CD4-positive, CD25-positive, alpha-beta regulatory T cell (primary cell): ENCODE measurements around the gene HSD17B14. TPM values are rescaled to one million over a fixed set of nuclear protein-coding genes. Genes with fewer than 3 reads are reported as not detected.
A peak's percentile ranks its signal among the peaks of the same experiment; 100 is the strongest.

Experiments used
- ATAC-seq, 2 donors: fragments of 150-1000 bp; cut with Tn5 transposase; one replicate each; pipeline ENCODE4 v1.10.0; 2021; ENCODE audit warnings: low read depth in 2 of 2, moderate number of reproducible peaks in 2 of 2, moderate library complexity in 1 of 2
- DNase-seq, 3 donors: peaks; one replicate each; pipeline versions ENCODE4 v3.0.0 to v3.0.0-alpha.2; 2012 to 2022; ENCODE audit warnings: mixed read lengths in 1 of 3
- H3K27ac ChIP-seq: one replicate; pipeline ENCODE4 v1.7.0; 2013; ENCODE audit warnings: mild to moderate bottlenecking, low read length; ENCODE audit not compliant: insufficient read depth, poor library complexity, severe bottlenecking
- H3K27me3 ChIP-seq: one replicate; pipeline ENCODE4 v1.7.0; 2013; ENCODE audit warnings: low read length; ENCODE audit not compliant: control insufficient read depth, insufficient read depth
- H3K36me3 ChIP-seq: one replicate; pipeline ENCODE4 v1.7.0; 2013; ENCODE audit warnings: mild to moderate bottlenecking, low read length, moderate library complexity; ENCODE audit not compliant: control insufficient read depth, insufficient read depth
- H3K4me1 ChIP-seq: 2 replicates; pipeline ENCODE4 v1.7.0; 2013; ENCODE audit warnings: mild to moderate bottlenecking, low read length; ENCODE audit not compliant: insufficient read depth, control insufficient read depth, poor library complexity, severe bottlenecking
- H3K4me3 ChIP-seq: one replicate; pipeline ENCODE4 v1.7.0; 2013; ENCODE audit warnings: low read depth, mild to moderate bottlenecking, low read length, moderate library complexity
- H3K9me3 ChIP-seq, 2 experiments: 1 replicate in 1 of 2; 2 replicates in 1 of 2; pipeline ENCODE4 v1.7.0; 2013; ENCODE audit warnings: low read length in 2 of 2, mild to moderate bottlenecking in 1 of 2, moderate library complexity in 1 of 2; ENCODE audit not compliant: control insufficient read depth in 2 of 2
- H3K27ac Mint-ChIP-seq, 3 donors: one replicate each; pipeline ENCODE4 v1.8.0; 2020 to 2022; ENCODE audit warnings: mild to moderate bottlenecking in 3 of 3, mixed read lengths in 3 of 3, moderate library complexity in 2 of 3
- H3K27me3 Mint-ChIP-seq: one replicate; pipeline ENCODE4 v1.8.0; 2022; ENCODE audit warnings: mild to moderate bottlenecking, mixed read lengths
- H3K36me3 Mint-ChIP-seq: one replicate; pipeline ENCODE4 v1.8.0; 2020; ENCODE audit warnings: mixed read lengths
- H3K4me1 Mint-ChIP-seq, 4 donors: one replicate each; pipeline ENCODE4 v1.8.0; 2020 to 2022; ENCODE audit warnings: mixed read lengths in 4 of 4, mild to moderate bottlenecking in 1 of 4
- H3K4me3 Mint-ChIP-seq, 4 donors: one replicate each; pipeline ENCODE4 v1.8.0; 2020 to 2022; ENCODE audit warnings: mild to moderate bottlenecking in 4 of 4, mixed read lengths in 4 of 4, moderate library complexity in 3 of 4
- H3K9me3 Mint-ChIP-seq, 7 donors: one replicate each; pipeline ENCODE4 v1.8.0; 2020 to 2022; ENCODE audit warnings: mixed read lengths in 7 of 7, mild to moderate bottlenecking in 3 of 7, moderate library complexity in 2 of 7
- polyA plus RNA-seq, 4 donors: library from polyadenylated mRNA; unstranded; fragments of 300-500 nt; fragmentation: Illumina TruSeq; gene quantifications; one replicate each; pipeline ENCODE4 v1.2.3, GENCODE V29; 2021
- total RNA-seq: library from RNA; stranded (reverse); gene quantifications from one replicate; pipeline ENCODE4 v1.2.3, GENCODE V29; 2022

The HSD17B14 gene
- total and polyA plus RNA-seq, 5 donors from 2014 or later = 0.29 to 2.0 (median 0.49) TPM

DNA sequence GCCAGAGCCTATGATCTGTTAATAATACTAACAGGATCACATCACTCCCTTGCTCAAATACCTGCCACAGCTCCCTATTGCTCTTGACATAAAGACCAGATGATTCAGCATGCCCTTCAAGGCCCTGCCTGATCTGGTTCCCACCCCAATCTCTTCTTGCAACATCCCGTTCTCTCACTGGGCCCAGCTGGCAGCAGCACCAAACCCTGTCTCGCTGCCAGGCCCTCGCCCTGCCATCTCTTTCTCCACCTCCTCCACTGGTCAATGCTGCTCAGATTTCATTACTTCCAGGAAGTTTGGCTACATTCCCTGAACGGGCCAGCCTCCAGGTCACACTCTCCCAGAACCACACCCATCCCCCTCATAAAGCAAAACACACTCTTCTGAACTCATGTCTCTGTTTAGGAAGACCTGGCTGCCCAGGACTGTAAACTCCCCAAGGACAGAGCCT, 16.9 kb downstream of the HSD17B14 start:
- H3K36me3 ChIP-seq = no peaks in the 10 kb centered on the region
- no peaks in the 10 kb centered on the region for H3K27me3 ChIP-seq
- Mint-ChIP-seq H3K27ac (peak overlapping the region in 1 of 3 donors; percentile 60), H3K36me3 (no peaks in the 10 kb centered on the region), H3K9me3 (no peaks in the 10 kb centered on the region), H3K4me1 (peaks cover 0 to 5% (median 2%) of the 10 kb centered on the region in 4 donors), H3K4me3 (peak overlapping the region in 1 of 4 donors; percentile 31), H3K27me3 (no peaks in the 10 kb centered on the region)
- no peak for DNase-seq
- no peaks in the 10 kb centered on the region for H3K4me1 ChIP-seq
- no peak overlapping the region for H3K27ac ChIP-seq
- no peaks in the 10 kb centered on the region for H3K9me3 ChIP-seq
- ATAC-seq = no peak
- no peak overlapping the region for H3K4me3 ChIP-seq

DNA sequence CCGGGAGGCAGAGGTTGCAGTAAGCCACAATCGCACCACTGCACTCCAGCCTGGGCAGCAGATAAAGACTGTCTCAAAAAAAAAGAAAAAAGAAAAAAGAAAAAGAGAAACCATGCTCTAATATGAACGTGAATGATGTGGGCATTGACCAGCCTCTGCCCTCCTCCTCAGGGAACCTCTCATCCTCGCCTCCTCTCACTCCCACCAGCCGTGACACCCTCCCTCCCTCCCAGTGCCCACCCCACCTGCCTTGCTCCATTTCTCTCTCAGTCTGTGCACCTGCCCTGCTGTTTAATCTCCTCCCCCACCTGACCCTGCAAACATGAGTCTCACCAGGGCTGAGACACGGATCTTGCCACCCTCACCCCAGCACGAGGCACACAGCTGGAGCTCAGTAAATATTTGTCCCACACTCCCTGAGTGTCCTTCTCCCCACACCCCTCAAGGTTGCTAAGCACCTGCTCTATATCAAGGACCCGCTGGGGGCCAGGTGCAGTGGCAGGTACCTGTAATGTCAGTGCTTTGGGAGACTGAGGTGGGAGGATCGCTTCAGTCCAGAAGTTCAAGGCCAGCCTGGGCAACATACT, 18.0 kb downstream of the HSD17B14 start:
- no peak overlapping the region for H3K4me3 Mint-ChIP-seq
- Histone ChIP-seq H3K27ac (no peak overlapping the region), H3K36me3 (no peaks in the 10 kb centered on the region), H3K27me3 (no peaks in the 10 kb centered on the region), H3K4me1 (no peaks in the 10 kb centered on the region), H3K9me3 (no peaks in the 10 kb centered on the region), H3K4me3 (no peak overlapping the region)
- H3K4me1 Mint-ChIP-seq = peaks cover 0 to 5% (median 2%) of the 10 kb centered on the region in 4 donors
- DNase-seq = no peak
- no peaks in the 10 kb centered on the region for H3K9me3 Mint-ChIP-seq
- no peaks in the 10 kb centered on the region for H3K27me3 Mint-ChIP-seq
- ATAC-seq = no peak
- H3K27ac Mint-ChIP-seq = no peak overlapping the region
- no peaks in the 10 kb centered on the region for H3K36me3 Mint-ChIP-seq

DNA sequence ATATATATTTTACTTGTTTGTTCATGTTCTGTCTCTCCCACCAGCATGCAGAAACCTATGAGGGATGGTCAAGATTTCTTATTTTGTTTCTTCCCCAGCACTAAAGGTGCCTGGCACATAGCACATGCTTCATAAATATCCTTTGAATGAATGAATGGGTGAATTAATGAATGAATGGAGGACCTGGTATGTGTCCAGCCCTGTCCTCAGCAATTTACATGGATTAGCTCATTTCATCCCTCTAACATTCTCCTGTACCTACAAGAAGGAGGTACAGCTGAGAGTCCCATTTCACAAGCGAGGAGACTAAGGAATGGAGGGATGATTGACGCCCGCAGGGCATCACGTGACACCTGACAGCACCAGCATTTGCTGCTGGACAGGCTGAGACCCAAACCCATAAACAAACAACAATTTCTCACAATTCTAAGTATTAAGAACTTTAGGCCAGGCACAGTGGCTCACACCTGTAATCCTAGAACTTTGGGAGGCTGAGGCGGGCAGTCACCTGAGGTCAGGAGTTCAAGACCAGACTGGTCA, 18.6 kb downstream of the HSD17B14 start:
- no peaks in the 10 kb centered on the region for H3K36me3 ChIP-seq
- DNase-seq (no peak), ATAC-seq (no peak)
- Mint-ChIP-seq H3K9me3 (no peaks in the 10 kb centered on the region), H3K36me3 (no peaks in the 10 kb centered on the region), H3K4me3 (no peak overlapping the region), H3K4me1 (peaks cover 0 to 9% (median 5%) of the 10 kb centered on the region in 4 donors), H3K27me3 (no peaks in the 10 kb centered on the region), H3K27ac (no peak overlapping the region)
- no peaks in the 10 kb centered on the region for H3K27me3 ChIP-seq
- H3K4me3 ChIP-seq = no peak overlapping the region
- peaks cover 1% of the 10 kb centered on the region for H3K4me1 ChIP-seq
- no peaks in the 10 kb centered on the region for H3K9me3 ChIP-seq
- H3K27ac ChIP-seq = no peak overlapping the region

DNA sequence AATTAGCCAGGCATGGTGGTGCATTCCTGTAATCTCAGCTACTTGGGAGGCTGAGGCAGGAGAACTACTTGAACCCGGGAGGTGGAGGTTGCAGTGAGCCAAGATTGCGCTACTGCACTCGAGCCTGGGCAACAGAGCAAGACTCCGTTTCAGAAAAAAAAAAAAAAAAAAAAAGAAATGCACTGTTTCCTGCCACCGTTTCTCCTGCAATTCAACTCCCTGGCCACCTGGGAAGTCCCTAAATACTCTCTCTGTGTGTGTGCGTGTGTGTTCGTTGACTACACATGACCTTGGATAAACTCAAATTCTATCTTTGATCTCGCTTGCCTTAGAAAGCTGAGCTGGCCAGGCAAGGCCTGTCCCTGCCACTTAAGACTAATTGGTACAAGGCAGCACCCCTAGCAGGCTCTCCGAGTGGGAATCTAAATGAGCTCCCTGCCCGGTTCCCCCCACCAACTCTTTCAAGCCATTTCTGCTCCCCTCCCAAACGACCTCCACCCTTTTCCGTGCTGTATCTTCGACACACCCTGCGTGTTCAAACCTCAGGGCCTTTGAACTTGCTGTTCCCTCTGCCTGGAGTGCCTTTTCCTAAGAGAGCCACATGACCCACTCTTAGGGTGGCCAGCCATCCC, 20.3 kb downstream of the HSD17B14 start:
- Histone ChIP-seq H3K27me3 (no peaks in the 10 kb centered on the region), H3K9me3 (no peaks in the 10 kb centered on the region), H3K4me3 (no peak overlapping the region), H3K27ac (no peak overlapping the region), H3K36me3 (no peaks in the 10 kb centered on the region), H3K4me1 (peaks cover 16% of the 10 kb centered on the region)
- Mint-ChIP-seq H3K4me1 (peaks cover 0 to 17% (median 8%) of the 10 kb centered on the region in 4 donors), H3K36me3 (no peaks in the 10 kb centered on the region), H3K9me3 (peaks cover 0 to 1% (median 0%) of the 10 kb centered on the region in 7 donors), H3K4me3 (peak overlapping the region in 1 of 4 donors; percentile 0), H3K27me3 (no peaks in the 10 kb centered on the region), H3K27ac (peak overlapping the region; percentile 39 to 62 (median 52))
- no peak for ATAC-seq
- peak in 1 of 3 donors; percentile 47 for DNase-seq

DNA sequence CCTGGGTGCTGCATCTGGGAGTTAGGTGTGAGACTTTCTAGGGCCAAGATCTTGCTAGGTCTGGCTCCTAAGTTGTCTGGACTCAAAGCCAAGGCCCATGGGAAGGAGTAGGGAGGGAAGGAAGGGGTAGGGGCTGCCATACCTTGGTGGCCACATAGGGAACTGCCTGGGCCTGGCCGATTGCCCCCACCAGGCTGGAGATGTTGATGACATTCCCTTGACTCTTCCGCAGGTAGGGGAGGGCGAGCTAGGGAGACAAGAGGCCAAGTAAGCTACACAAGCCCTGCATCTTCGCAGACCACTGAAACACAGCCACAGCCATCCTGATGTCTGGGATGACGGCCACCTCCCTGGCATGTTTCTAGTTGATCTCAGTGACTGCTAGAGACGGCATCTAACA, 21.4 kb downstream of the HSD17B14 start:
- Mint-ChIP-seq H3K9me3 (peaks cover 0 to 1% (median 0%) of the 10 kb centered on the region in 7 donors), H3K36me3 (no peaks in the 10 kb centered on the region), H3K4me1 (peaks cover 0 to 25% (median 12%) of the 10 kb centered on the region in 4 donors), H3K4me3 (peak overlapping the region in 1 of 4 donors; percentile 43), H3K27ac (peak overlapping the region in 2 of 3 donors; percentile 52 to 78), H3K27me3 (no peaks in the 10 kb centered on the region)
- Histone ChIP-seq H3K36me3 (no peaks in the 10 kb centered on the region), H3K4me3 (no peak overlapping the region), H3K27ac (no peak overlapping the region), H3K9me3 (no peaks in the 10 kb centered on the region), H3K27me3 (no peaks in the 10 kb centered on the region), H3K4me1 (peaks cover 25% of the 10 kb centered on the region)
- no peak for ATAC-seq
- no peak for DNase-seq

DNA sequence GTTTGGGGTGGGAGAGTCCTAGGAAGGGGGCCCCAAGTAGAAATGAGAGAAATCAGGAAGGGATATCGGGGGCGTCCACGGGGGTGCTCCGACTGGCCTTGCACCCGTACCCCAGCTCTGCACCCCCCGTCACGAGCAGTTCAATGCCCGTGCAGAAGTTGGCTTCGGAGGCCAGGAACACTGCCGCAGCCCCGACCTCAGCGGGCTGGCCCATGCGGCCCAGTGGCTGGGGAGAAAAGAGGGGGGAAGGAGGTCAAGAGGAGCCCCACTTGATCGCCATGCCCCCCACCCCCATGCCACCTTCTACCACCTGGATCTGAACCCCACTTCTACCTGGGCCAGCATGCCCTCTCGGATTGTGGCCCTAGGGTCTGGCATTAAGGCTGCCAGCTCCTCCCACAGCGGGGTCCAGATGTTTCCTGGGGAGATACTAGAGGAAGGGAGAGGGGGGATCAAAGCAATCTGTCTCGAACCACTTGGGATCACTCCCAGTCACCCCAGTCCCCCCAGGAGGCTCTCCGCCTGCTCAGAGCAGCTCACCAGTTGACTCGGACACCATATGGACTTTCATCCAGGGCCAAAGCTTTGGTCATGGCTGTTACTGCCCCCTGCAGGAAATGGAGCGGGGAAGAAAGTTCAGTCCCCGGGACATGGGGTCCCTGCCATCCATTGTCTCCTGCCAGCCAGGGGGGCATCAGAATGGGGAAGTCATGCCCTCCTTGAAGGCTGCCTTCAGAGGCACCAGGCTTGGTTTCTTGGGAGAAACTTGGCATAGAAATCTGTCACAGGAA, 23.0 kb downstream of the HSD17B14 start:
- no peaks in the 10 kb centered on the region for H3K27me3 Mint-ChIP-seq
- Histone ChIP-seq H3K4me3 (no peak overlapping the region), H3K9me3 (no peaks in the 10 kb centered on the region), H3K27ac (no peak overlapping the region), H3K27me3 (no peaks in the 10 kb centered on the region), H3K36me3 (no peaks in the 10 kb centered on the region), H3K4me1 (peaks cover 29% of the 10 kb centered on the region)
- H3K36me3 Mint-ChIP-seq = no peaks in the 10 kb centered on the region
- peaks cover 0 to 1% (median 0%) of the 10 kb centered on the region in 7 donors for H3K9me3 Mint-ChIP-seq
- no peak for DNase-seq
- H3K4me3 Mint-ChIP-seq = peak overlapping the region; percentile 65 to 91 (median 82)
- peaks cover 0 to 35% (median 19%) of the 10 kb centered on the region in 4 donors for H3K4me1 Mint-ChIP-seq
- no peak for ATAC-seq
- H3K27ac Mint-ChIP-seq = no peak overlapping the region

DNA sequence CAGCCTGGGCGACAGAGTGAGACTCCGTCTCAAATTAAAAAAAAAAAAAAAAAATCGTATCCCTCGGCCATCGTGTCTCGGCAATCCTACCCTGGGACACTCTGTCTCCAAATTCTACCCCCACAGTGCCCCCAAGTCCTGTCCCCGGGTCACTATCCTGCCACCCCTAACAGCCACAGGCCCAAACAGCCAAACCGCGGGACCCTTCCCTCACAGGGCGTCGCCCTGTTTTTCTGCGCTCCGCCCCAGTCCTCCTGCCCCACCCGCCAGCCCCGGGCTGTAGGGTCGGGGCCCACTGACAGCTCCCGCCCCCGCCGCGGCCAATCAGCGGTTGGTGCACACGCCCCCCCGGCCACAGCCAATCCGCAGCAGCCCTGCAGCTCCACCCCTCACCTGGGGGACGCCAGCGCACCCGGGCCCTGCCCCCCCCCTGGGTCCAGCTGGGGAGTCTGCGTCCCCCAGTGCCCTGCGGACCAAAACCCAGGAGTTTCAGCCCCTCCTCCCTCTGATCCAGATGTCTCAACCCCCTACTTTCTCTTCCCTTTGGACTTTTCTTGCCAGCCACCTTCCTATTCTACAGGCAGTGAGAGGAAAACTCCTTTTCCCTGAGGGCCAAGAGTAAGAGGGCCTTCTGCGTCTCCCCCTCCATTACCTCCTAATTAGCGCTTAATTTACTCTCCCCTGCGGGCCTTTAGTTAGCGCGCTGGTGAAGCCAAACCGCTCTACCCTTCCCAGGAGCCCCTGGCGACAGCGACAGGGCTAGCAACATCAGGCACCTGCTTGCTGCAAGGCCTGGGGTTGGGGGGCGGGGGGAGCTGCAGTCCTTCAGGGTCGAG, 24.0 kb downstream of the HSD17B14 start:
- peak; percentile 35 to 92 (median 57) for DNase-seq
- peaks cover 0 to 43% (median 25%) of the 10 kb centered on the region in 4 donors for H3K4me1 Mint-ChIP-seq
- Histone ChIP-seq H3K4me3 (peak overlapping the region; percentile 26), H3K27me3 (no peaks in the 10 kb centered on the region), H3K4me1 (peaks cover 29% of the 10 kb centered on the region), H3K27ac (no peak overlapping the region), H3K36me3 (no peaks in the 10 kb centered on the region), H3K9me3 (no peaks in the 10 kb centered on the region)
- H3K9me3 Mint-ChIP-seq = peaks cover 0 to 1% (median 0%) of the 10 kb centered on the region in 7 donors
- peak overlapping the region; percentile 20 to 81 (median 29) for H3K27ac Mint-ChIP-seq
- ATAC-seq = peak; percentile 57 to 70
- peak overlapping the region; percentile 81 to 91 (median 88) for H3K4me3 Mint-ChIP-seq
- H3K27me3 Mint-ChIP-seq = no peaks in the 10 kb centered on the region
- H3K36me3 Mint-ChIP-seq = no peaks in the 10 kb centered on the region
